22Rv1 (cell line): Measurements from ENCODE around the gene UNC5A.

Experiments used
- CTCF ChIP-seq: fragments of 450-650 bp; IDR thresholded peaks from 2 replicates; pipeline ENCODE4 v1.5.1; 2017; ENCODE audit warnings: mild to moderate bottlenecking
- ZFX ChIP-seq: fragments of 450-650 bp; IDR thresholded peaks from 2 replicates; pipeline ENCODE4 v1.6.1; 2017; ENCODE audit warnings: antibody characterized with exemption, borderline replicate concordance

- TF ChIP-seq CTCF (no peak), ZFX (no peak)
These were observed 8.1 kb upstream of the UNC5A start for GRCh38 chr5:176802116-176802784.
